GM19035 (cell line): ENCODE measurements around the gene MPV17.
"Not testable (repeated sequence)": the region's sequence is repeated elsewhere in the genome, so short reads cannot be mapped to it uniquely, and the experiment has no call there.

Experiments used
- ATAC-seq: cut with Tn5 transposase; IDR thresholded peaks from one replicate; pipeline ENCODE4 v1.9.1; 2021; ENCODE audit not compliant: unreplicated experiment

Gene MPV17

GRCh38 chr2:27268296-27268695 is 54.6 kb downstream of the MPV17 start:
- ATAC-seq: not testable (repeated sequence)

GRCh38 chr2:27265536-27265870 is 57.4 kb downstream of the MPV17 start:
- ATAC-seq: no peak

- ATAC-seq: no peak
Observed at GRCh38 chr2:27264753-27265535, 58.0 kb downstream of the MPV17 start.

- ATAC-seq: no peak
Observed at GRCh38 chr2:27264253-27264752, 58.6 kb downstream of the MPV17 start.

- ATAC-seq: no peak
Observed at GRCh38 chr2:27263287-27264252, 59.3 kb downstream of the MPV17 start.

- no peak for ATAC-seq
Observed at GRCh38 chr2:27262379-27263286, 60.3 kb downstream of the MPV17 start, which contains the start of gene SLC30A3. Gene SLC30A3 (minus strand): TSS chr2:27263047. CDS start chr2:27262906, 141 bp downstream.

- ATAC-seq: no peak
Observed at GRCh38 chr2:27261926-27262298, 61.0 kb downstream of the MPV17 start.

GRCh38 chr2:27261241-27261925 is 61.5 kb downstream of the MPV17 start:
- no peak for ATAC-seq
